ENCODE results near the gene PLEKHM3.
A peak's percentile ranks its signal among the peaks of the same experiment; 100 is the strongest.
"Not testable (repeated sequence)": the region's sequence is repeated elsewhere in the genome, so short reads cannot be mapped to it uniquely, and the experiment has no call there.

The PLEKHM3 gene

GRCh38 chr2:207925601-207926000, 99.7 kb downstream of the PLEKHM3 start:
- DNase-seq (ENCODE audit: low read depth), result no peak

GRCh38 chr2:207921606-207922005, 103.7 kb downstream of the PLEKHM3 start:
- DNase-seq (ENCODE audit: low read depth), result no peak

- no peak for DNase-seq (ENCODE audit: low read depth)
Observed at GRCh38 chr2:207920721-207921120, 104.6 kb downstream of the PLEKHM3 start.

- no peak for DNase-seq (ENCODE audit: low read depth)
Observed at GRCh38 chr2:207920321-207920720, 105.0 kb downstream of the PLEKHM3 start.

GRCh38 chr2:207919164-207919919, 106.0 kb downstream of the PLEKHM3 start:
- DNase-seq (ENCODE audit: low read depth), result no peak

- no peak for DNase-seq (ENCODE audit: low read depth)
Observed at GRCh38 chr2:207914716-207915115, 110.6 kb downstream of the PLEKHM3 start.

GRCh38 chr2:207913772-207914358, 111.5 kb downstream of the PLEKHM3 start:
- no peak for DNase-seq (ENCODE audit: low read depth)

GRCh38 chr2:207911856-207912255, 113.5 kb downstream of the PLEKHM3 start:
- DNase-seq (ENCODE audit: low read depth), result no peak

- no peak for DNase-seq (ENCODE audit: low read depth)
Observed at GRCh38 chr2:207911215-207911614, 114.1 kb downstream of the PLEKHM3 start.

GRCh38 chr2:207906495-207906894, 118.8 kb downstream of the PLEKHM3 start:
- not testable (repeated sequence) for DNase-seq (ENCODE audit: low read depth)

- DNase-seq (ENCODE audit: low read depth), result no peak
Observed at GRCh38 chr2:207905546-207905945, 119.8 kb downstream of the PLEKHM3 start.

- no peak for DNase-seq (ENCODE audit: low read depth)
Observed at GRCh38 chr2:207903236-207903635, 122.1 kb downstream of the PLEKHM3 start.

GRCh38 chr2:207902821-207903220, 122.5 kb downstream of the PLEKHM3 start:
- peak; percentile 28 for DNase-seq (ENCODE audit: low read depth)

GRCh38 chr2:207901829-207902228, 123.5 kb downstream of the PLEKHM3 start:
- no peak for DNase-seq (ENCODE audit: low read depth)

GRCh38 chr2:207901401-207901800, 123.9 kb downstream of the PLEKHM3 start:
- DNase-seq (ENCODE audit: low read depth), result no peak

GRCh38 chr2:207898354-207898695, 127.0 kb downstream of the PLEKHM3 start:
- no peak for DNase-seq (ENCODE audit: low read depth)

GRCh38 chr2:207897541-207898353, 127.6 kb downstream of the PLEKHM3 start:
- DNase-seq (ENCODE audit: low read depth), result no peak

- no peak for DNase-seq (ENCODE audit: low read depth)
Observed at GRCh38 chr2:207896525-207897285, 128.6 kb downstream of the PLEKHM3 start.

GRCh38 chr2:207895274-207895860, 130.0 kb downstream of the PLEKHM3 start:
- no peak for DNase-seq (ENCODE audit: low read depth)

GRCh38 chr2:207892716-207893402, 132.5 kb downstream of the PLEKHM3 start:
- DNase-seq (ENCODE audit: low read depth), result no peak

Data from EH (cell line).